ENCODE data around the gene NRXN3.

NRXN3 gene

GRCh38 chr14:78713716-78714115 is 543.5 kb downstream of the NRXN3 start:
- Histone ChIP-seq H3K4me3 (ENCODE audit: low read depth, low read length) (no peak overlapping the region), H3K36me3 (ENCODE audit: control insufficient read depth in 2 of 2, insufficient read depth in 1 of 2, low read length in 2 of 2) (no peaks in the 10 kb centered on the region), H3K9me3 (ENCODE audit: control insufficient read depth, insufficient read depth, low read depth, low read length) (no peaks in the 10 kb centered on the region), H3K4me1 (ENCODE audit: control insufficient read depth, insufficient read depth, low read length) (no peaks in the 10 kb centered on the region), H3K27ac (ENCODE audit: extremely low read depth, low read depth, low read length) (no peak overlapping the region)
- ChIA-PET POLR2A (no interaction called here), CTCF (no interaction called here)
- TF ChIP-seq ZNF416 (tag by site-specific recombination; IDR thresholded peaks at IDR 0.05) (no peak), ZNF423 (tag by site-specific recombination; IDR thresholded peaks at IDR 0.05) (no peak)

- no peaks in the 10 kb centered on the region for H3K36me3 ChIP-seq (ENCODE audit: control insufficient read depth in 2 of 2, insufficient read depth in 1 of 2, low read length in 2 of 2)
- H3K4me3 ChIP-seq (ENCODE audit: low read depth, low read length) = no peak overlapping the region
- H3K9me3 ChIP-seq (ENCODE audit: control insufficient read depth, insufficient read depth, low read depth, low read length) = no peaks in the 10 kb centered on the region
- POLR2A ChIA-PET = no interaction called here
- H3K4me1 ChIP-seq (ENCODE audit: control insufficient read depth, insufficient read depth, low read length) = no peaks in the 10 kb centered on the region
- TF ChIP-seq ZNF311 (tag by site-specific recombination; IDR thresholded peaks at IDR 0.05; ENCODE audit: borderline replicate concordance) (no peak), ZNF776 (tag by site-specific recombination; IDR thresholded peaks at IDR 0.05; ENCODE audit: borderline replicate concordance) (no peak), ZBTB6 (tag by site-specific recombination; IDR thresholded peaks at IDR 0.05) (no peak), ZNF558 (tag by site-specific recombination; IDR thresholded peaks at IDR 0.05) (no peak), ZNF692 (tag by site-specific recombination; IDR thresholded peaks at IDR 0.05) (no peak), ZNF518A (tag by site-specific recombination; conservative IDR thresholded peaks at IDR 0.05; ENCODE audit: low read depth) (no peak), MYNN (tag by site-specific recombination; IDR thresholded peaks at IDR 0.05; ENCODE audit: borderline replicate concordance) (no peak), TCF7L2 (IDR thresholded peaks at IDR 0.05; ENCODE audit: borderline replicate concordance, low read depth, low read length) (no peak), EGR2 (tag by site-specific recombination; IDR thresholded peaks at IDR 0.05; ENCODE audit: low read depth) (no peak), ZBTB17 (tag by site-specific recombination; IDR thresholded peaks at IDR 0.05) (no peak), GLI2 (tag by site-specific recombination; IDR thresholded peaks at IDR 0.05; ENCODE audit: borderline replicate concordance, low read depth) (no peak), ZNF394 (tag by site-specific recombination; IDR thresholded peaks at IDR 0.05; ENCODE audit: borderline replicate concordance) (no peak), ZFP37 (tag by site-specific recombination; IDR thresholded peaks at IDR 0.05) (no peak), BCL11B (tag by site-specific recombination; IDR thresholded peaks at IDR 0.05; ENCODE audit: low read depth) (no peak), ZNF530 (tag by site-specific recombination; IDR thresholded peaks at IDR 0.05; ENCODE audit: low read depth) (no peak)
- TF ChIP-seq, protein P1, sequence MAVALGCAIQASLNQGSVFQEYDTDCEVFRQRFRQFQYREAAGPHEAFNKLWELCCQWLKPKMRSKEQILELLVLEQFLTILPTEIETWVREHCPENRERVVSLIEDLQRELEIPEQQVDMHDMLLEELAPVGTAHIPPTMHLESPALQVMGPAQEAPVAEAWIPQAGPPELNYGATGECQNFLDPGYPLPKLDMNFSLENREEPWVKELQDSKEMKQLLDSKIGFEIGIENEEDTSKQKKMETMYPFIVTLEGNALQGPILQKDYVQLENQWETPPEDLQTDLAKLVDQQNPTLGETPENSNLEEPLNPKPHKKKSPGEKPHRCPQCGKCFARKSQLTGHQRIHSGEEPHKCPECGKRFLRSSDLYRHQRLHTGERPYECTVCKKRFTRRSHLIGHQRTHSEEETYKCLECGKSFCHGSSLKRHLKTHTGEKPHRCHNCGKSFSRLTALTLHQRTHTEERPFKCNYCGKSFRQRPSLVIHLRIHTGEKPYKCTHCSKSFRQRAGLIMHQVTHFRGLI (tag by site-specific recombination; IDR thresholded peaks at IDR 0.05) = no peak
- TF ChIP-seq, protein P2, sequence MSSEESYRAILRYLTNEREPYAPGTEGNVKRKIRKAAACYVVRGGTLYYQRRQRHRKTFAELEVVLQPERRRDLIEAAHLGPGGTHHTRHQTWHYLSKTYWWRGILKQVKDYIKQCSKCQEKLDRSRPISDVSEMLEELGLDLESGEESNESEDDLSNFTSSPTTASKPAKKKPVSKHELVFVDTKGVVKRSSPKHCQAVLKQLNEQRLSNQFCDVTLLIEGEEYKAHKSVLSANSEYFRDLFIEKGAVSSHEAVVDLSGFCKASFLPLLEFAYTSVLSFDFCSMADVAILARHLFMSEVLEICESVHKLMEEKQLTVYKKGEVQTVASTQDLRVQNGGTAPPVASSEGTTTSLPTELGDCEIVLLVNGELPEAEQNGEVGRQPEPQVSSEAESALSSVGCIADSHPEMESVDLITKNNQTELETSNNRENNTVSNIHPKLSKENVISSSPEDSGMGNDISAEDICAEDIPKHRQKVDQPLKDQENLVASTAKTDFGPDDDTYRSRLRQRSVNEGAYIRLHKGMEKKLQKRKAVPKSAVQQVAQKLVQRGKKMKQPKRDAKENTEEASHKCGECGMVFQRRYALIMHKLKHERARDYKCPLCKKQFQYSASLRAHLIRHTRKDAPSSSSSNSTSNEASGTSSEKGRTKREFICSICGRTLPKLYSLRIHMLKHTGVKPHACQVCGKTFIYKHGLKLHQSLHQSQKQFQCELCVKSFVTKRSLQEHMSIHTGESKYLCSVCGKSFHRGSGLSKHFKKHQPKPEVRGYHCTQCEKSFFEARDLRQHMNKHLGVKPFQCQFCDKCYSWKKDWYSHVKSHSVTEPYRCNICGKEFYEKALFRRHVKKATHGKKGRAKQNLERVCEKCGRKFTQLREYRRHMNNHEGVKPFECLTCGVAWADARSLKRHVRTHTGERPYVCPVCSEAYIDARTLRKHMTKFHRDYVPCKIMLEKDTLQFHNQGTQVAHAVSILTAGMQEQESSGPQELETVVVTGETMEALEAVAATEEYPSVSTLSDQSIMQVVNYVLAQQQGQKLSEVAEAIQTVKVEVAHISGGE (tag by site-specific recombination; conservative IDR thresholded peaks at IDR 0.05; ENCODE audit: low read depth) = no peak
- TF ChIP-seq, protein P3, sequence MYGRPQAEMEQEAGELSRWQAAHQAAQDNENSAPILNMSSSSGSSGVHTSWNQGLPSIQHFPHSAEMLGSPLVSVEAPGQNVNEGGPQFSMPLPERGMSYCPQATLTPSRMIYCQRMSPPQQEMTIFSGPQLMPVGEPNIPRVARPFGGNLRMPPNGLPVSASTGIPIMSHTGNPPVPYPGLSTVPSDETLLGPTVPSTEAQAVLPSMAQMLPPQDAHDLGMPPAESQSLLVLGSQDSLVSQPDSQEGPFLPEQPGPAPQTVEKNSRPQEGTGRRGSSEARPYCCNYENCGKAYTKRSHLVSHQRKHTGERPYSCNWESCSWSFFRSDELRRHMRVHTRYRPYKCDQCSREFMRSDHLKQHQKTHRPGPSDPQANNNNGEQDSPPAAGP (tag by site-specific recombination; IDR thresholded peaks at IDR 0.05) = no peak
- CTCF ChIA-PET = no interaction called here
- H3K27ac ChIP-seq (ENCODE audit: extremely low read depth, low read depth, low read length) = no peak overlapping the region
These were observed 544.5 kb downstream of the NRXN3 start for GRCh38 chr14:78714711-78715110.
